ENCODE measurements around the gene GRIN2A. TPM values are rescaled to one million over a fixed set of nuclear protein-coding genes. Genes with fewer than 3 reads are reported as not detected.

The GRIN2A gene
- polyA plus RNA-seq, 2 of the 4 experiments (the other 2 are of a cell fraction), result not detected

DNA sequence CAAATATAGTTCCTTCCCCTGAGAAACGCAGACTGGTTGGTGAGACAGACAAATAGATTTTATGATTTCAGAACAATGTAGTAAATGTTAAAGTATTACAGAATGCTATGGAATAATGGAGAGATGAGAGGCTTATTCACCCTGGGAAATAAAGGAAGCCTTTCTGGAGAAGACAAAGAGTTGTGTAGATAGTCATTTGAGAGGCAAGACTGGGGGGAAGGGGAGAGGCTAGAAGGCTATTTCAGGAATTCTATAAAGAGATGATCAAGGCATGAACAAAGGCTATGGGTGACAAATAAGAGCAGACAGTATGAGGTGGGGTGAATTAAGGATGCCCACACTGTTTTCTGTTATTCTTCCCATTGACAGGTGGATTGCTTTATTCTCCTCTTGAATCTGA lies 211.4 kb downstream of the GRIN2A start:
- WGBS (ENCODE audit: missing lambda C conversion rate), result 0% methylated on average over 1 of the region's 1 CpG
- POLR2A ChIA-PET, result no interaction called here
- no peak for ATAC-seq
- no peak for DNase-seq (ENCODE audit: low read depth in 1 of 2, low spot score in 1 of 2)
- TF ChIP-seq REST (IDR thresholded peaks at IDR 0.05) (no peak), E2F6 (IDR thresholded peaks at IDR 0.05; ENCODE audit: borderline replicate concordance, low read depth) (no peak)
- no peak for FAIRE-seq
- H3K4me3 ChIP-seq, result no peak overlapping the region
- no peaks in the 10 kb centered on the region; the same call in 2 of the 3 replicates for H3K9me3 ChIP-seq
- no peaks in the 10 kb centered on the region for H3K4me1 ChIP-seq
- H3K27ac ChIP-seq, result no peak overlapping the region
- no peak overlapping the region for H3K4me2 ChIP-seq
- CTCF ChIA-PET, result interaction anchor here (1.2 kb wide), 1 partner anchor 23 kb away, joined by 3 read pairs; no protein-coding TSS in a partner anchor

DNA sequence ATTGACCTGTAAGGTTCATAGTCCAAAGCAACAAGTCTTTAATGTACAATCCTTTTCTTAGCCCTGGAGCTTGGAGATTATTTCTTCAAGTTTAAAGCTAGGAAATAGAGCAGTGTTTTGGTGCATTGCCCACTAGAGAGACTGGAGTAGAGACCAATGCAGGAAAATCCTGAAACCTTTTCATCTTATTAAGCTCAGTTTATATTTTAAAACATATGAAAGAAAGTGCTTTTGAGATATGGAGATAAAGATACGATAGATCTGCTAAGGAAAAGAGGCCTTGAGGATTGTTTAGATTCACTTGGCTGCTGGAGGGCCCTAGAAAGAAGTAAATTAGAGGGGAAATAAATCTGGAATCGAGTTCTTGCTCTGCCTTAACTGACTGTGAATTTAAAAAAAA lies 212.0 kb downstream of the GRIN2A start:
- ATAC-seq (no peak), DNase-seq (ENCODE audit: low read depth in 1 of 2, low spot score in 1 of 2) (no peak), FAIRE-seq (no peak)
- no peak for TF ChIP-seq POLR2A (IDR thresholded peaks at IDR 0.05; ENCODE audit: low read length)
- TF ChIP-seq RFX5 (IDR thresholded peaks at IDR 0.05), result no peak
- TF ChIP-seq RARB (CRISPR knock-in tag; IDR thresholded peaks at IDR 0.05), result no peak
- no peak for TF ChIP-seq REST (IDR thresholded peaks at IDR 0.05)
- TF ChIP-seq, protein P1, sequence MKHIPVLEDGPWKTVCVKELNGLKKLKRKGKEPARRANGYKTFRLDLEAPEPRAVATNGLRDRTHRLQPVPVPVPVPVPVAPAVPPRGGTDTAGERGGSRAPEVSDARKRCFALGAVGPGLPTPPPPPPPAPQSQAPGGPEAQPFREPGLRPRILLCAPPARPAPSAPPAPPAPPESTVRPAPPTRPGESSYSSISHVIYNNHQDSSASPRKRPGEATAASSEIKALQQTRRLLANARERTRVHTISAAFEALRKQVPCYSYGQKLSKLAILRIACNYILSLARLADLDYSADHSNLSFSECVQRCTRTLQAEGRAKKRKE (CRISPR knock-in tag; IDR thresholded peaks at IDR 0.05; ENCODE audit: low read depth), result no peak
- no peak for TF ChIP-seq USF2 (IDR thresholded peaks at IDR 0.05)
- H3K27ac ChIP-seq, result no peak overlapping the region
- no peak overlapping the region for H3K4me3 ChIP-seq
- POLR2A ChIA-PET, result no interaction called here
- WGBS (ENCODE audit: missing lambda C conversion rate), result 3% methylated on average over 2 of the region's 2 CpGs
- CTCF ChIA-PET, result interaction anchor here (1.2 kb wide), 1 partner anchor 23 kb away, joined by 3 read pairs; no protein-coding TSS in a partner anchor
- no peaks in the 10 kb centered on the region; the same call in 2 of the 3 replicates for H3K9me3 ChIP-seq
- H3K4me1 ChIP-seq, result no peaks in the 10 kb centered on the region
- no peak overlapping the region for H3K4me2 ChIP-seq

DNA sequence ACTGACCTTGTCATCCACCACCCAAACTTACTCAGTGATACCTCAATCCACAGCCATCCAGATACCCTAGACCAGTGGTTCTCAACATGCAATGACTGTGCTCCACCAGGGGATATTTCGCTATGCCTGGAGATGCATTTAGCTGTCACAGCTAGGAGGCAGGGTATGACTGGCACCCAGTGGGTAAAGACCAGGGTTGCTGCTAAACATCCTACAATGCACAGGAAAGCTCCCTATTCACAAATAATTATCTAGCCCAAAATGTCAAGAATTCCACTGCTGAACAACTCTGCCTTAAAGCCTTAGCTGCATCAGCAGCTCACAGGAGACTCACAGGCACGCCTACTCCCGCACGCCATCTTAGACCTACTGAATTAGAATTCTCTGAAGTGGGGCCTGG lies 212.6 kb downstream of the GRIN2A start:
- CTCF ChIA-PET, result no interaction called here
- DNase-seq (ENCODE audit: low read depth in 1 of 2, low spot score in 1 of 2) (no peak), FAIRE-seq (no peak), ATAC-seq (no peak)
- no peaks in the 10 kb centered on the region for H3K4me1 ChIP-seq
- 62% methylated on average over 4 of the region's 4 CpGs for WGBS (ENCODE audit: missing lambda C conversion rate)
- no peak overlapping the region for H3K4me3 ChIP-seq
- H3K4me2 ChIP-seq, result no peak overlapping the region
- no peak overlapping the region for H3K27ac ChIP-seq
- POLR2A ChIA-PET, result no interaction called here
- TF ChIP-seq BHLHE40 (IDR thresholded peaks at IDR 0.05; ENCODE audit: low read depth, low read length) (no peak), CBX2 (IDR thresholded peaks at IDR 0.05; ENCODE audit: borderline replicate concordance, low read depth) (no peak), RAD21 (conservative IDR thresholded peaks at IDR 0.05 in 1 of 2, IDR thresholded peaks at IDR 0.05 in 1 of 2) (no peak), HOXB5 (CRISPR knock-in tag; IDR thresholded peaks at IDR 0.05) (no peak)
- H3K9me3 ChIP-seq, result no peaks in the 10 kb centered on the region; the same call in 2 of the 3 replicates
